Activated CD4-positive, alpha-beta memory T cell treated with anti-CD3 and anti-CD28 coated beads for 36 hours (primary cell): ENCODE results near the gene DOCK8. TPM values are rescaled to one million over a fixed set of nuclear protein-coding genes. Genes with fewer than 3 reads are reported as not detected.

Experiments
- CTCF ChIA-PET: fragments of 350-600 bp; sonication (Branson Sonifier 250); formaldehyde crosslinking; loops from one replicate; lab custom pipeline; 2021; ENCODE audit warnings: antibody characterized with exemption, inconsistent platforms; lab: Charles Lee
- POLR2A ChIA-PET: fragments of 350-600 bp; sonication (Branson Sonifier 250); formaldehyde crosslinking; loops from one replicate; lab custom pipeline; 2021; ENCODE audit warnings: antibody characterized with exemption; lab: Charles Lee
- DNase-seq: peaks from one replicate; pipeline ENCODE4 v3.0.0-alpha.2; 2020
- H3K27ac Mint-ChIP-seq: one replicate; pipeline ENCODE4 v1.8.0; 2021; ENCODE audit warnings: mixed read lengths
- H3K27me3 Mint-ChIP-seq: one replicate; pipeline ENCODE4 v1.8.0; 2021; ENCODE audit warnings: mixed read lengths
- H3K36me3 Mint-ChIP-seq: one replicate; pipeline ENCODE4 v1.8.0; 2021; ENCODE audit warnings: mixed read lengths
- H3K4me1 Mint-ChIP-seq: one replicate; pipeline ENCODE4 v1.8.0; 2021; ENCODE audit warnings: low read depth, mixed read lengths
- H3K4me3 Mint-ChIP-seq: one replicate; pipeline ENCODE4 v1.8.0; 2021; ENCODE audit warnings: mild to moderate bottlenecking, mixed read lengths
- H3K9me3 Mint-ChIP-seq: one replicate; pipeline ENCODE4 v1.8.0; 2021; ENCODE audit warnings: mixed read lengths
- intact Hi-C: fragments of 100-400 bp; cut with micrococcal nuclease; formaldehyde crosslinking; loops from one replicate; pipeline ENCODE4 v1.15.1; 2023
- total RNA-seq, 2 experiments: library from RNA; stranded (reverse); gene quantifications; one replicate each; pipeline ENCODE4 v1.2.3, GENCODE V29; 2021

The DOCK8 gene
- total RNA-seq, 2 experiments from 2014 or later, result 140 to 141 TPM

- Mint-ChIP-seq H3K27me3 (no peaks in the 10 kb centered on the region), H3K27ac (no peak overlapping the region), H3K4me3 (no peak overlapping the region), H3K36me3 (no peaks in the 10 kb centered on the region), H3K4me1 (peaks cover 18% of the 10 kb centered on the region), H3K9me3 (no peaks in the 10 kb centered on the region)
- intact Hi-C loops, result no loop called here
- POLR2A ChIA-PET, result no interaction called here
- DNase-seq, result no peak
- CTCF ChIA-PET, result no interaction called here
Observed at GRCh38 chr9:251398-251797, 36.7 kb downstream of the DOCK8 start.

DNA sequence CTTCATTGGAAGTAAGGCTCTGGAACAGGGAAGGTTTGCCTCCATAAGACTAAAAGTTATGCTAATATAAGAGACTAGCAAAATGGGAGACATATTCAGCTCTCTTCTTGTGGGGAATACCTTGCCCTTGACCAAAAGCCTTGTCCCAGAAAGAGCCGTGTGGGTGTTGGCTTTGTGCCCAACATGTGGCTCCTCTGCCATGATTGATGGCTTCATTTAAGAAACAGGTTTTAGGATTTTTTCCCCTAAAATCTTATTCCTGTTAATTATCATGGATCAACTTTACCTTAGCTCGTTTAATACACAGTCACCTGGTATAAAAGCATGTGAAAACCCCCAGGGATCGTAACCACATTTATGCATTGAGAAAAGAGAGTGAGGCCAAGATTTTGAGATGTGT, 38.9 kb downstream of the DOCK8 start:
- DNase-seq, result no peak
- Mint-ChIP-seq H3K27ac (no peak overlapping the region), H3K9me3 (no peaks in the 10 kb centered on the region), H3K4me3 (no peak overlapping the region), H3K27me3 (no peaks in the 10 kb centered on the region), H3K36me3 (no peaks in the 10 kb centered on the region), H3K4me1 (peaks cover 10% of the 10 kb centered on the region)
- intact Hi-C loops, result no loop called here
- POLR2A ChIA-PET, result no interaction called here
- CTCF ChIA-PET, result no interaction called here

GRCh38 chr9:254516-254915, 39.9 kb downstream of the DOCK8 start:
- Mint-ChIP-seq H3K4me1 (peaks cover 3% of the 10 kb centered on the region), H3K27ac (no peak overlapping the region), H3K36me3 (no peaks in the 10 kb centered on the region), H3K27me3 (no peaks in the 10 kb centered on the region), H3K9me3 (no peaks in the 10 kb centered on the region), H3K4me3 (no peak overlapping the region)
- POLR2A ChIA-PET, result no interaction called here
- CTCF ChIA-PET, result no interaction called here
- intact Hi-C loops, result no loop called here
- DNase-seq, result no peak

- POLR2A ChIA-PET, result no interaction called here
- H3K9me3 Mint-ChIP-seq, result no peaks in the 10 kb centered on the region
- H3K4me3 Mint-ChIP-seq, result no peak overlapping the region
- CTCF ChIA-PET, result no interaction called here
- intact Hi-C loops, result no loop called here
- DNase-seq, result no peak
- H3K4me1 Mint-ChIP-seq, result no peaks in the 10 kb centered on the region
- H3K36me3 Mint-ChIP-seq, result no peaks in the 10 kb centered on the region
- H3K27ac Mint-ChIP-seq, result no peak overlapping the region
- H3K27me3 Mint-ChIP-seq, result no peaks in the 10 kb centered on the region
Observed at GRCh38 chr9:257957-258356, 43.3 kb downstream of the DOCK8 start.

DNA sequence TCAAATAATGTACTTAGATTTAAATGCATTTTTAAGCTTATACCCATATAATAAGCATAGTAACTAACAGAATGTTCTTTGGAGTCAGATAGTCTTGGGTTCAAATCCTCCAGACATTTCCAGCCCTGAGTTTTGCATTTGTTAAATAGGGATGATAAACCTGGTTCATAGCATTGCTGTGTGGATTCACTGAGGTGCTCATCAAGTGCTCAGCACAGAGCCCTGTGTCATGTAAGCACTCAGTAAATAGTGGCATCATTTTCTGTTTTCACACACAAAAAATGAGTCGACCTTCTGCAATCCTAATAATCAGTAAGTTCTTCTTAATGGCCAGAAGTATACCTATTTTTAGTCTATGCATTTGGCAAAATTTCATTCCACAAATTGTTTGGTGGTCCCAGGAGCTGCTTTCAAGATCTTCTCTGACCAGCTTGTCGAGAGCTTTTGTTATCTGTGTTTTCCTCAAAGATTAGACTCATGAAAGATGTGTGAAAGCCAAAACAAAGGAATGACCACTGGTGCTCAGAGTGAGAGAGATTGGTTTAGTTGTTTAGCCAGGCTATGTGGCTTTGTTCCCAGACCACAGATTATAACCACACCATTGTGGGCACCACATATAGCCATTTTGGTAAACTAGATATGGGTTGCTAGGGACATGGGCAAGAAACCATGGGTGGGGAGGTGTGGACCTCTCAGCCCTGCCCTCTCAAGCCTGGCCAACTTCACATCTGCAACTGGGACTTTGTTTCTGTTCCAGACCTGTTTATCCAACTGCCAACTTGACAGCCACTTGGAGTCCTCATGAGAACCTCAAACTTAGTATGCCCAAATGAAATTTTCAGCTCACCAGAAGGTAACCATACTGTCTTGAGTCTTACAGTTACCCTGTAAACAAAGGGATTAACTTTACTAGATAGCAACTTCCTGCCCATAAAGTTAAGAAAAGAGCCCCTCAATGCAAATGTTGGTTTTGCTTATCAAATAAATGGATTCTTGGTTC, 45.0 kb downstream of the DOCK8 start:
- intact Hi-C loops, result no loop called here
- no peak overlapping the region for H3K4me3 Mint-ChIP-seq
- H3K27ac Mint-ChIP-seq, result no peak overlapping the region
- ChIA-PET CTCF (no interaction called here), POLR2A (no interaction called here)
- H3K27me3 Mint-ChIP-seq, result no peaks in the 10 kb centered on the region
- H3K36me3 Mint-ChIP-seq, result no peaks in the 10 kb centered on the region
- no peak for DNase-seq
- H3K4me1 Mint-ChIP-seq, result peaks cover 8% of the 10 kb centered on the region
- no peaks in the 10 kb centered on the region for H3K9me3 Mint-ChIP-seq

DNA sequence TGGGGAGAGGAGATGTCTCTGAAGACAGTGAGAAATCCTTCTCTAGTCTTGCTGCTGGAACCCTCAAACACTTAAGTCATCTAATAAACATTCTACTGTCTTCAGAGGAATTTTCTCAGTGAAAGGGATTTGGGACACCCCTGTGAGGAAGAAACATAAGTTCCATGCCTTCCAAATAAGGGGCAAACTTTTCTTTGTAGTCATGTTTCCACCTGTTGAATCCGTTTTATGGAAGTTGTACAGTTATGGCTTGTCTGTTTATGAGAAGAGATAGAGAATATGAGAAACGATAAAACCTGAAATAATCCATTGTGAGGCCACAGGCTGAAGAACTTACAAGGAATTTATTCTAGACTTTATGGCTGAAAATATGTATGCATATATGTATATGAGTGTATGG, 49.6 kb downstream of the DOCK8 start:
- Mint-ChIP-seq H3K27ac (no peak overlapping the region), H3K4me3 (no peak overlapping the region), H3K27me3 (no peaks in the 10 kb centered on the region), H3K9me3 (peaks cover under 1% of the 10 kb centered on the region), H3K36me3 (peaks cover 3% of the 10 kb centered on the region), H3K4me1 (peaks cover 24% of the 10 kb centered on the region)
- intact Hi-C loops, result no loop called here
- CTCF ChIA-PET, result no interaction called here
- POLR2A ChIA-PET, result no interaction called here
- DNase-seq, result no peak

- Mint-ChIP-seq H3K36me3 (peaks cover 4% of the 10 kb centered on the region), H3K27me3 (no peaks in the 10 kb centered on the region), H3K27ac (no peak overlapping the region), H3K4me3 (no peak overlapping the region), H3K4me1 (peaks cover 32% of the 10 kb centered on the region), H3K9me3 (peaks cover 2% of the 10 kb centered on the region)
- DNase-seq, result no peak
- intact Hi-C loops, result no loop called here
- POLR2A ChIA-PET, result no interaction called here
- CTCF ChIA-PET, result no interaction called here
Observed at GRCh38 chr9:265209-265870, 50.7 kb downstream of the DOCK8 start.

- H3K27ac Mint-ChIP-seq, result no peak overlapping the region
- CTCF ChIA-PET, result no interaction called here
- no peaks in the 10 kb centered on the region for H3K27me3 Mint-ChIP-seq
- POLR2A ChIA-PET, result no interaction called here
- peaks cover 2% of the 10 kb centered on the region for H3K9me3 Mint-ChIP-seq
- H3K4me1 Mint-ChIP-seq, result peaks cover 40% of the 10 kb centered on the region
- intact Hi-C loops, result no loop called here
- DNase-seq, result no peak
- H3K36me3 Mint-ChIP-seq, result peaks cover 4% of the 10 kb centered on the region
- no peak overlapping the region for H3K4me3 Mint-ChIP-seq
Observed at GRCh38 chr9:266228-266627, 51.6 kb downstream of the DOCK8 start.

GRCh38 chr9:268616-269015, 54.0 kb downstream of the DOCK8 start:
- peaks cover 2% of the 10 kb centered on the region for H3K9me3 Mint-ChIP-seq
- peak overlapping the region; percentile 72 for H3K27ac Mint-ChIP-seq
- ChIA-PET POLR2A (no interaction called here), CTCF (no interaction called here)
- no peak overlapping the region for H3K4me3 Mint-ChIP-seq
- H3K36me3 Mint-ChIP-seq, result peaks cover 10% of the 10 kb centered on the region
- DNase-seq, result no peak
- no peaks in the 10 kb centered on the region for H3K27me3 Mint-ChIP-seq
- intact Hi-C loops, result no loop called here
- H3K4me1 Mint-ChIP-seq, result peaks cover 56% of the 10 kb centered on the region

- ChIA-PET CTCF (no interaction called here), POLR2A (no interaction called here)
- H3K9me3 Mint-ChIP-seq, result peaks cover 2% of the 10 kb centered on the region
- no peak overlapping the region for H3K4me3 Mint-ChIP-seq
- peaks cover 51% of the 10 kb centered on the region for H3K4me1 Mint-ChIP-seq
- H3K27me3 Mint-ChIP-seq, result no peaks in the 10 kb centered on the region
- intact Hi-C loops, result no loop called here
- no peak for DNase-seq
- H3K27ac Mint-ChIP-seq, result peak overlapping the region; percentile 72
- peaks cover 14% of the 10 kb centered on the region for H3K36me3 Mint-ChIP-seq
Observed at GRCh38 chr9:269081-269711, 54.5 kb downstream of the DOCK8 start.

- DNase-seq, result no peak
- H3K9me3 Mint-ChIP-seq, result peaks cover 2% of the 10 kb centered on the region
- H3K4me3 Mint-ChIP-seq, result no peak overlapping the region
- H3K36me3 Mint-ChIP-seq, result peaks cover 23% of the 10 kb centered on the region
- intact Hi-C loops, result loop anchor here (10.0 kb wide), 3 partner anchors 174 to 1744 kb away; partner anchors contain the start of gene SMARCA2
- peak overlapping the region; percentile 100 for H3K27ac Mint-ChIP-seq
- no peaks in the 10 kb centered on the region for H3K27me3 Mint-ChIP-seq
- POLR2A ChIA-PET, result no interaction called here
- H3K4me1 Mint-ChIP-seq, result peaks cover 56% of the 10 kb centered on the region
- CTCF ChIA-PET, result interaction anchor here (0.6 kb wide), 1 partner anchor 63 kb away, joined by 3 read pairs; no protein-coding TSS in a partner anchor
Observed at GRCh38 chr9:270657-271237, 56.1 kb downstream of the DOCK8 start.
